Fibroblast of lung (primary cell): Measurements from ENCODE around the gene NFE2L1. TPM values are rescaled to one million over a fixed set of nuclear protein-coding genes. Genes with fewer than 3 reads are reported as not detected.
A peak's percentile ranks its signal among the peaks of the same experiment; 100 is the strongest.

ENCODE experiments used
- DNase-seq, 2 donors: peaks; one replicate each; pipeline versions ENCODE4 v3.0.0 to v3.0.0-alpha.2; 2010; ENCODE audit warnings: low read depth in 2 of 2
- H2AFZ ChIP-seq: 2 replicates; pipeline ENCODE4 v1.5.1; 2012; ENCODE audit warnings: low read length, control low read depth, inconsistent platforms
- H3K27ac ChIP-seq: 2 replicates; pipeline ENCODE4 v1.5.1; 2011; ENCODE audit warnings: low read length, control low read depth; ENCODE audit not compliant: insufficient read depth
- H3K27me3 ChIP-seq: 2 replicates; pipeline ENCODE4 v1.5.1; 2011; ENCODE audit warnings: mild to moderate bottlenecking, low read length; ENCODE audit not compliant: control insufficient read depth, insufficient read depth
- H3K36me3 ChIP-seq: 2 replicates; pipeline ENCODE4 v1.5.1; 2011; ENCODE audit warnings: low read length; ENCODE audit not compliant: control insufficient read depth, insufficient read depth
- H3K4me1 ChIP-seq: 2 replicates; pipeline ENCODE4 v1.5.1; 2011; ENCODE audit warnings: low read length; ENCODE audit not compliant: control insufficient read depth, insufficient read depth; ENCODE audit errors: extremely low read depth
- H3K4me2 ChIP-seq: 2 replicates; pipeline ENCODE4 v1.5.1; 2011; ENCODE audit warnings: low read length, control low read depth; ENCODE audit not compliant: insufficient read depth; ENCODE audit errors: extremely low read depth
- H3K4me3 ChIP-seq, 4 experiments: fragments of 200-600 bp in 1 of 4; sonication (generic) in 1 of 4; replicated peaks in 1 of 4; 2 replicates each; pipeline ENCODE4 v1.5.1; 2011 to 2016; ENCODE audit warnings: low read length in 4 of 4, low read depth in 3 of 4, mild to moderate bottlenecking in 3 of 4, control low read depth in 2 of 4, inconsistent platforms in 1 of 4, mixed read lengths in 1 of 4; ENCODE audit not compliant: insufficient read depth in 1 of 4; ENCODE audit errors: control extremely low read depth in 1 of 4
- H3K79me2 ChIP-seq: 2 replicates; pipeline ENCODE4 v1.5.1; 2012; ENCODE audit warnings: mild to moderate bottlenecking, low read length, inconsistent platforms; ENCODE audit not compliant: control insufficient read depth, insufficient read depth
- H3K9ac ChIP-seq: 2 replicates; pipeline ENCODE4 v1.5.1; 2011; ENCODE audit warnings: mild to moderate bottlenecking, low read length, control low read depth; ENCODE audit not compliant: insufficient read depth
- H3K9me3 ChIP-seq: 2 replicates; pipeline ENCODE4 v1.5.1; 2012; ENCODE audit warnings: low read depth, low read length; ENCODE audit not compliant: control insufficient read depth, insufficient read depth
- H4K20me1 ChIP-seq: 2 replicates; pipeline ENCODE4 v1.5.1; 2011; ENCODE audit warnings: low read length; ENCODE audit not compliant: control insufficient read depth, insufficient read depth; ENCODE audit errors: extremely low read depth
- CTCF ChIP-seq, 2 donors: IDR thresholded peaks in 1 of 2; conservative IDR thresholded peaks in 1 of 2; 1 replicate in 1 of 2; 2 replicates in 1 of 2; pipeline ENCODE4 v1.5.1; 2011 to 2012; ENCODE audit warnings: low read length in 2 of 2, control low read depth in 1 of 2, inconsistent platforms in 1 of 2, low read depth in 1 of 2, mild to moderate bottlenecking in 1 of 2
- EZH2 ChIP-seq: IDR thresholded peaks from 2 replicates; pipeline ENCODE4 v1.5.1; 2012; ENCODE audit warnings: low read length, control low read depth, mild to moderate bottlenecking; ENCODE audit errors: missing control alignments
- polyA plus RNA-seq, 2 donors: library from polyadenylated mRNA; depleted of rRNA in 1 of 2; stranded (reverse) in 1 of 2; unstranded in 1 of 2; fragments of >200 nt; gene quantifications; 2 replicates each; pipeline ENCODE4 v1.2.1, GENCODE V29; 2011 to 2012; ENCODE audit warnings: missing spikeins in 1 of 2
- total RNA-seq: library from RNA; depleted of rRNA; stranded (reverse); fragments of >200 nt; gene quantifications from 2 replicates; pipeline ENCODE4 v1.2.1, GENCODE V29; 2014

NFE2L1 gene
- total and polyA plus RNA-seq, 2 donors (not counting 1 experiment from before 2014, with no cell fraction given) = 162 to 200 TPM

GRCh38 chr17:48002266-48002915, 45.8 kb upstream of the NFE2L1 start:
- peak overlapping the region; percentile 7 for H3K9ac ChIP-seq
- peak overlapping the region; percentile 100 for H2AFZ ChIP-seq
- peak overlapping the region; percentile 51 for H3K4me2 ChIP-seq
- peaks cover 9% of the 10 kb centered on the region for H3K4me1 ChIP-seq
- no peaks in the 10 kb centered on the region for H3K27me3 ChIP-seq
- no peak overlapping the region for H3K4me3 ChIP-seq
- DNase-seq = peak; percentile 70 to 91
- peak overlapping the region; percentile 85 for H3K27ac ChIP-seq
- H4K20me1 ChIP-seq = no peaks in the 10 kb centered on the region
- no peaks in the 10 kb centered on the region for H3K79me2 ChIP-seq
- no peak for TF ChIP-seq EZH2
- TF ChIP-seq CTCF (conservative IDR thresholded peaks at IDR 0.05 in 1 of 2, IDR thresholded peaks at IDR 0.05 in 1 of 2; ENCODE audit: low read depth in 1 of 2, low read length in 2 of 2) = no peak
- no peaks in the 10 kb centered on the region for H3K36me3 ChIP-seq
- H3K9me3 ChIP-seq = no peaks in the 10 kb centered on the region

- Histone ChIP-seq H3K79me2 (no peaks in the 10 kb centered on the region), H4K20me1 (no peaks in the 10 kb centered on the region), H3K4me1 (peaks cover 9% of the 10 kb centered on the region), H3K27me3 (no peaks in the 10 kb centered on the region), H3K9me3 (no peaks in the 10 kb centered on the region), H3K27ac (peak overlapping the region; percentile 85), H2AFZ (peak overlapping the region; percentile 100), H3K9ac (no peak overlapping the region), H3K4me2 (peak overlapping the region; percentile 1), H3K4me3 (no peak overlapping the region), H3K36me3 (no peaks in the 10 kb centered on the region)
- TF ChIP-seq CTCF (conservative IDR thresholded peaks at IDR 0.05 in 1 of 2, IDR thresholded peaks at IDR 0.05 in 1 of 2; ENCODE audit: low read depth in 1 of 2, low read length in 2 of 2) = no peak
- no peak for TF ChIP-seq EZH2
- peak in 1 of 2 donors; percentile 23 for DNase-seq
Observed at GRCh38 chr17:48002916-48003416, 45.2 kb upstream of the NFE2L1 start.

GRCh38 chr17:48003417-48004151, 44.6 kb upstream of the NFE2L1 start:
- H3K27me3 ChIP-seq = no peaks in the 10 kb centered on the region
- no peaks in the 10 kb centered on the region for H3K79me2 ChIP-seq
- H3K4me2 ChIP-seq = no peak overlapping the region
- no peak overlapping the region for H3K4me3 ChIP-seq
- DNase-seq = peak in 1 of 2 donors; percentile 30
- no peak overlapping the region for H3K27ac ChIP-seq
- no peak for TF ChIP-seq CTCF (conservative IDR thresholded peaks at IDR 0.05 in 1 of 2, IDR thresholded peaks at IDR 0.05 in 1 of 2; ENCODE audit: low read depth in 1 of 2, low read length in 2 of 2)
- TF ChIP-seq EZH2 = no peak
- H3K9me3 ChIP-seq = no peaks in the 10 kb centered on the region
- H3K4me1 ChIP-seq = peaks cover 9% of the 10 kb centered on the region
- no peak overlapping the region for H3K9ac ChIP-seq
- H2AFZ ChIP-seq = no peak overlapping the region
- H4K20me1 ChIP-seq = no peaks in the 10 kb centered on the region
- H3K36me3 ChIP-seq = no peaks in the 10 kb centered on the region
